ENCODE data around the gene XAB2. TPM values are rescaled to one million over a fixed set of nuclear protein-coding genes. Genes with fewer than 3 reads are reported as not detected.

XAB2 gene
- total RNA-seq, 1 experiment from 2014 or later, result 48.0 TPM

- no peak overlapping the region for H4K8ac ChIP-seq (replicated peaks; ENCODE audit: insufficient read length, low read depth, low read length)
- Mint-ChIP-seq H3K4me3 (no peak overlapping the region), H3K27me3 (ENCODE audit: low read depth) (peaks cover 75% of the 10 kb centered on the region), H3K27ac (no peak overlapping the region), H3K4me1 (0 out of 4 replicates have a peak, but pooled peaks cover 0 to 3% of the 10 kb centered on the region in 2 experiments), H3K36me3 (ENCODE audit: insufficient read depth in 1 of 3, low read depth in 3 of 3) (no peaks in the 10 kb centered on the region), H3K9me3 (peaks cover 0 to 2% of the 10 kb centered on the region in 2 experiments; a peak in 1 of 5 replicates)
- H3K18ac ChIP-seq (ENCODE audit: insufficient read length, low read depth, low read length), result no peak overlapping the region
- no peak overlapping the region for H2BK5ac ChIP-seq (ENCODE audit: insufficient read length, low read length)
- H3K4me2 ChIP-seq (ENCODE audit: insufficient read depth, insufficient read length, low read length), result no peak overlapping the region
- H3K27ac ChIP-seq (ENCODE audit: insufficient read length, low read depth, low read length), result no peak overlapping the region
- H3T11ph ChIP-seq (ENCODE audit: low read length), result no peak overlapping the region
- no peak overlapping the region for H2BK15ac ChIP-seq (ENCODE audit: low read depth, low read length)
- H4K91ac ChIP-seq (ENCODE audit: insufficient read length, low read depth, low read length), result no peak overlapping the region
- no peaks in the 10 kb centered on the region for H3K9me3 ChIP-seq (ENCODE audit: control insufficient read depth, low read depth, low read length)
- no peak for DNase-seq
- no peak overlapping the region for H3K14ac ChIP-seq (ENCODE audit: insufficient read depth, low read length)
- H3K79me1 ChIP-seq (ENCODE audit: insufficient read depth, low read depth, low read length, poor library complexity, severe bottlenecking), result no peaks in the 10 kb centered on the region
- H3K9ac ChIP-seq (ENCODE audit: extremely low read depth, insufficient read length, low read length), result no peak overlapping the region
- H3K23me2 ChIP-seq (ENCODE audit: insufficient read length, low read depth, low read length, poor library complexity, severe bottlenecking), result no peaks in the 10 kb centered on the region
- H4K20me1 ChIP-seq (ENCODE audit: control insufficient read depth, insufficient read depth, insufficient read length), result no peaks in the 10 kb centered on the region
- no peak overlapping the region for H2BK20ac ChIP-seq (ENCODE audit: low read depth, low read length, poor library complexity, severe bottlenecking)
- TF ChIP-seq, protein P1, sequence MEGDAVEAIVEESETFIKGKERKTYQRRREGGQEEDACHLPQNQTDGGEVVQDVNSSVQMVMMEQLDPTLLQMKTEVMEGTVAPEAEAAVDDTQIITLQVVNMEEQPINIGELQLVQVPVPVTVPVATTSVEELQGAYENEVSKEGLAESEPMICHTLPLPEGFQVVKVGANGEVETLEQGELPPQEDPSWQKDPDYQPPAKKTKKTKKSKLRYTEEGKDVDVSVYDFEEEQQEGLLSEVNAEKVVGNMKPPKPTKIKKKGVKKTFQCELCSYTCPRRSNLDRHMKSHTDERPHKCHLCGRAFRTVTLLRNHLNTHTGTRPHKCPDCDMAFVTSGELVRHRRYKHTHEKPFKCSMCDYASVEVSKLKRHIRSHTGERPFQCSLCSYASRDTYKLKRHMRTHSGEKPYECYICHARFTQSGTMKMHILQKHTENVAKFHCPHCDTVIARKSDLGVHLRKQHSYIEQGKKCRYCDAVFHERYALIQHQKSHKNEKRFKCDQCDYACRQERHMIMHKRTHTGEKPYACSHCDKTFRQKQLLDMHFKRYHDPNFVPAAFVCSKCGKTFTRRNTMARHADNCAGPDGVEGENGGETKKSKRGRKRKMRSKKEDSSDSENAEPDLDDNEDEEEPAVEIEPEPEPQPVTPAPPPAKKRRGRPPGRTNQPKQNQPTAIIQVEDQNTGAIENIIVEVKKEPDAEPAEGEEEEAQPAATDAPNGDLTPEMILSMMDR (conservative IDR thresholded peaks at IDR 0.05), result no peak
- no peak overlapping the region for H2AFZ ChIP-seq (ENCODE audit: low read length)
- no peak overlapping the region for H4K5ac ChIP-seq (ENCODE audit: insufficient read length, low read depth, low read length)
- H3K79me2 ChIP-seq (ENCODE audit: insufficient read depth, low read length), result no peaks in the 10 kb centered on the region
- no peak overlapping the region for H2BK120ac ChIP-seq (ENCODE audit: low read depth, low read length, poor library complexity, severe bottlenecking)
- H2AK5ac ChIP-seq (ENCODE audit: insufficient read length, low read length), result no peak overlapping the region
- no peak overlapping the region for H3K23ac ChIP-seq (ENCODE audit: insufficient read length, low read depth, low read length)
- WGBS (ENCODE audit: extremely low coverage, insufficient read length, low lambda C conversion rate), result no CpG with 5 or more reads among the region's 8 CpGs
- H3K56ac ChIP-seq (ENCODE audit: insufficient read length, low read depth, low read length), result no peak overlapping the region
- H2BK12ac ChIP-seq (ENCODE audit: insufficient read length, low read depth, low read length), result no peak overlapping the region
- H3K27me3 ChIP-seq (ENCODE audit: insufficient read depth, low read length), result no peaks in the 10 kb centered on the region; the same call in 1 of the 2 replicates
- H3K4me1 ChIP-seq (ENCODE audit: insufficient read depth, low read length), result no peaks in the 10 kb centered on the region
- H3K4ac ChIP-seq (ENCODE audit: low read depth, low read length), result no peak overlapping the region
These were observed 32.6 kb upstream of the XAB2 start for GRCh38 chr19:7661744-7662538.

All from H9 (cell line).